HG02763 (cell line): Measurements from ENCODE around the gene GLG1.

Source experiments
- ATAC-seq: cut with Tn5 transposase; IDR thresholded peaks from one replicate; pipeline ENCODE4 v1.9.1; 2021; ENCODE audit warnings: mild to moderate bottlenecking, moderate library complexity; ENCODE audit not compliant: unreplicated experiment

GLG1 gene

GRCh38 chr16:74485916-74486315, 121.0 kb downstream of the GLG1 start:
- ATAC-seq, result no peak

GRCh38 chr16:74480150-74481029, 126.5 kb downstream of the GLG1 start:
- ATAC-seq, result no peak

- ATAC-seq, result no peak
These were observed 129.7 kb downstream of the GLG1 start for GRCh38 chr16:74477226-74477625.

- no peak for ATAC-seq
These were observed 132.5 kb downstream of the GLG1 start for GRCh38 chr16:74474416-74474815.

GRCh38 chr16:74472540-74472939, 134.4 kb downstream of the GLG1 start:
- no peak for ATAC-seq

GRCh38 chr16:74472010-74472409, 134.9 kb downstream of the GLG1 start:
- ATAC-seq, result no peak

GRCh38 chr16:74469946-74470478, 136.9 kb downstream of the GLG1 start:
- ATAC-seq, result no peak

GRCh38 chr16:74468807-74469525, 137.9 kb downstream of the GLG1 start:
- no peak for ATAC-seq

- ATAC-seq, result no peak
These were observed 140.0 kb downstream of the GLG1 start for GRCh38 chr16:74466872-74467271.

GRCh38 chr16:74465851-74466685, 140.8 kb downstream of the GLG1 start:
- ATAC-seq, result no peak

- ATAC-seq, result no peak
These were observed 141.6 kb downstream of the GLG1 start for GRCh38 chr16:74465281-74465680.

GRCh38 chr16:74463888-74464287, 143.0 kb downstream of the GLG1 start:
- ATAC-seq, result no peak

- ATAC-seq, result no peak
These were observed 144.6 kb downstream of the GLG1 start for GRCh38 chr16:74462361-74462760.

GRCh38 chr16:74461826-74462225, 145.1 kb downstream of the GLG1 start:
- ATAC-seq, result no peak

- no peak for ATAC-seq
These were observed 146.4 kb downstream of the GLG1 start for GRCh38 chr16:74460542-74460941.

GRCh38 chr16:74456290-74456625, 150.7 kb downstream of the GLG1 start:
- ATAC-seq, result no peak

- ATAC-seq, result no peak
These were observed 151.2 kb downstream of the GLG1 start for GRCh38 chr16:74455619-74456289.

- no peak for ATAC-seq
These were observed 151.7 kb downstream of the GLG1 start for GRCh38 chr16:74455213-74455612.

GRCh38 chr16:74451951-74452758, 154.8 kb downstream of the GLG1 start:
- ATAC-seq, result peak; percentile 88
